Esophagus (tissue), 2 donors: ENCODE data around the gene SASH1. TPM values are rescaled to one million over a fixed set of nuclear protein-coding genes. Genes with fewer than 3 reads are reported as not detected.

Experiments
- H3K27ac ChIP-seq, 2 donors: one replicate each; pipeline ENCODE4 v1.5.1; 2013; ENCODE audit warnings: low read depth in 2 of 2, mild to moderate bottlenecking in 2 of 2, inconsistent platforms in 1 of 2, low read length in 1 of 2, moderate library complexity in 1 of 2
- H3K27me3 ChIP-seq, 2 donors: one replicate each; pipeline ENCODE4 v1.6.1; 2013; ENCODE audit warnings: low read length in 2 of 2, control low read depth in 1 of 2, mild to moderate bottlenecking in 1 of 2; ENCODE audit not compliant: insufficient read depth in 2 of 2, control insufficient read depth in 1 of 2
- H3K36me3 ChIP-seq, 2 donors: one replicate each; pipeline ENCODE4 v1.6.1; 2013; ENCODE audit warnings: low read length in 1 of 2; ENCODE audit not compliant: control insufficient read depth in 2 of 2, insufficient read depth in 2 of 2
- H3K4me1 ChIP-seq, 2 donors: one replicate each; pipeline ENCODE4 v1.6.1; 2013; ENCODE audit warnings: low read length in 1 of 2; ENCODE audit not compliant: control insufficient read depth in 2 of 2, insufficient read depth in 2 of 2
- H3K4me3 ChIP-seq, 2 donors: one replicate each; pipeline ENCODE4 v1.5.1; 2013; ENCODE audit warnings: low read length in 2 of 2, mild to moderate bottlenecking in 2 of 2, low read depth in 1 of 2, moderate library complexity in 1 of 2
- H3K9me3 ChIP-seq, 2 donors: one replicate each; pipeline ENCODE4 v1.6.1; 2013; ENCODE audit warnings: mild to moderate bottlenecking in 2 of 2, low read depth in 1 of 2, low read length in 1 of 2, moderate library complexity in 1 of 2; ENCODE audit not compliant: control insufficient read depth in 2 of 2, insufficient read depth in 1 of 2
- WGBS, 2 donors: extraction: QIAGEN DNeasy Blood & Tissue Kit; methylation state at CpG; one replicate each; pipeline ENCODE4 v1.1.7; 2013; 5-methylcytosine and 5-hydroxymethylcytosine counted together
- polyA plus RNA-seq, 2 donors: library from polyadenylated mRNA; stranded (reverse); fragments of 200-250 nt; gene quantifications; one replicate each; pipeline ENCODE4 v1.2.3, GENCODE V29; 2013
- donor health status: healthy with polysubstance abuse.
- donor health status: Bipolar disorder and iron deficiency.

Gene SASH1
- polyA plus RNA-seq, 2 donors = 29.6 to 59.0 TPM

- no peak overlapping the region for H3K4me3 ChIP-seq
- WGBS, 2 donors = 55 to 68% methylated on average over 6 of the region's 6 CpGs
- H3K27me3 ChIP-seq = no peaks in the 10 kb centered on the region
- peaks cover 0 to 3% of the 10 kb centered on the region in 2 donors for H3K36me3 ChIP-seq
- no peaks in the 10 kb centered on the region for H3K9me3 ChIP-seq
- peaks cover 10 to 13% of the 10 kb centered on the region in 2 donors for H3K4me1 ChIP-seq
- H3K27ac ChIP-seq = peak overlapping the region; percentile 85 to 93
Measured at GRCh38 chr6:148406579-148407371, 64.1 kb downstream of the SASH1 start.

- H3K27ac ChIP-seq = peak overlapping the region; percentile 57 to 85
- no peak overlapping the region for H3K4me3 ChIP-seq
- H3K9me3 ChIP-seq = no peaks in the 10 kb centered on the region
- WGBS, 2 donors = 33 to 55% methylated on average over 7 of the region's 7 CpGs
- H3K36me3 ChIP-seq = peaks cover 0 to 3% of the 10 kb centered on the region in 2 donors
- H3K4me1 ChIP-seq = peaks cover 10 to 13% of the 10 kb centered on the region in 2 donors
- H3K27me3 ChIP-seq = no peaks in the 10 kb centered on the region
Measured at GRCh38 chr6:148407372-148407771, 64.7 kb downstream of the SASH1 start.

- Histone ChIP-seq H3K9me3 (no peaks in the 10 kb centered on the region), H3K4me3 (no peak overlapping the region), H3K27ac (no peak overlapping the region), H3K36me3 (peaks cover 0 to 3% of the 10 kb centered on the region in 2 donors), H3K4me1 (peaks cover 2 to 11% of the 10 kb centered on the region in 2 donors), H3K27me3 (no peaks in the 10 kb centered on the region)
- WGBS, 2 donors = 87 to 91% methylated on average over 12 of the region's 12 CpGs
Measured at GRCh38 chr6:148413321-148414091, 70.9 kb downstream of the SASH1 start.

GRCh38 chr6:148414092-148414489 is 71.5 kb downstream of the SASH1 start:
- no peaks in the 10 kb centered on the region for H3K9me3 ChIP-seq
- H3K36me3 ChIP-seq = no peaks in the 10 kb centered on the region
- H3K27ac ChIP-seq = peak overlapping the region in 1 of 2 donors; percentile 7
- WGBS, 2 donors = 89 to 96% methylated on average over 3 of the region's 3 CpGs
- no peaks in the 10 kb centered on the region for H3K27me3 ChIP-seq
- peaks cover 0 to 11% of the 10 kb centered on the region in 2 donors for H3K4me1 ChIP-seq
- H3K4me3 ChIP-seq = no peak overlapping the region

- Histone ChIP-seq H3K27ac (peak overlapping the region; percentile 7 to 44), H3K9me3 (no peaks in the 10 kb centered on the region), H3K36me3 (no peaks in the 10 kb centered on the region), H3K4me1 (peaks cover 0 to 11% of the 10 kb centered on the region in 2 donors), H3K4me3 (no peak overlapping the region), H3K27me3 (no peaks in the 10 kb centered on the region)
- 32 to 45% methylated on average over 3 of the region's 3 CpGs for WGBS, 2 donors
Measured at GRCh38 chr6:148414836-148415235, 72.2 kb downstream of the SASH1 start.

GRCh38 chr6:148415511-148416260 is 73.0 kb downstream of the SASH1 start:
- Histone ChIP-seq H3K36me3 (no peaks in the 10 kb centered on the region), H3K27me3 (no peaks in the 10 kb centered on the region), H3K4me3 (no peak overlapping the region), H3K27ac (peak overlapping the region; percentile 40 to 48), H3K4me1 (peaks cover 0 to 11% of the 10 kb centered on the region in 2 donors), H3K9me3 (no peaks in the 10 kb centered on the region)
- WGBS, 2 donors = 49 to 56% methylated on average over 4 of the region's 4 CpGs

GRCh38 chr6:148416330-148416965 is 73.8 kb downstream of the SASH1 start:
- Histone ChIP-seq H3K27me3 (no peaks in the 10 kb centered on the region), H3K4me1 (peaks cover 0 to 11% of the 10 kb centered on the region in 2 donors), H3K36me3 (no peaks in the 10 kb centered on the region), H3K4me3 (no peak overlapping the region), H3K27ac (peak overlapping the region; percentile 35 to 71), H3K9me3 (no peaks in the 10 kb centered on the region)
- 77 to 79% methylated on average over 7 of the region's 7 CpGs for WGBS, 2 donors

GRCh38 chr6:148417045-148417444 is 74.4 kb downstream of the SASH1 start:
- Histone ChIP-seq H3K4me1 (peaks cover 0 to 13% of the 10 kb centered on the region in 2 donors), H3K27me3 (no peaks in the 10 kb centered on the region), H3K36me3 (no peaks in the 10 kb centered on the region), H3K9me3 (no peaks in the 10 kb centered on the region), H3K27ac (peak overlapping the region; percentile 29 to 35), H3K4me3 (no peak overlapping the region)
- 93 to 95% methylated on average over 8 of the region's 8 CpGs for WGBS, 2 donors

- H3K27ac ChIP-seq = no peak overlapping the region
- 75% methylated on average over 5 of the region's 5 CpGs for WGBS, 2 donors
Measured at GRCh38 chr6:148419430-148419829, 76.8 kb downstream of the SASH1 start.

More at GRCh38 chr6:148419430-148419829, 76.8 kb downstream of the SASH1 start:
- no peaks in the 10 kb centered on the region for H3K27me3 ChIP-seq
- no peaks in the 10 kb centered on the region for H3K9me3 ChIP-seq
- H3K4me1 ChIP-seq = peaks cover 0 to 14% of the 10 kb centered on the region in 2 donors
- H3K4me3 ChIP-seq = no peak overlapping the region
- no peaks in the 10 kb centered on the region for H3K36me3 ChIP-seq
